Coronary artery (tissue), 2 donors: ENCODE results near the gene ABCB8.
A peak's percentile ranks its signal among the peaks of the same experiment; 100 is the strongest.

ENCODE experiments used
- DNase-seq: peaks from one replicate; pipeline ENCODE4 v3.0.0-alpha.2; 2017; ENCODE audit warnings: low spot score
- H3K27ac ChIP-seq, 2 donors: fragments of 200-600 bp; sonication (generic); one replicate each; pipeline ENCODE4 v1.5.1; 2016 to 2019
- H3K4me3 ChIP-seq: fragments of 200-600 bp; sonication (generic); 2 replicates; pipeline ENCODE4 v1.5.1; 2016; ENCODE audit warnings: mild to moderate bottlenecking, moderate library complexity
- TF ChIP-seq, protein P1 (sequence below): fragments of 200-600 bp; sonication (generic); IDR thresholded peaks from one replicate; pipeline ENCODE4 v1.5.1; 2019; ENCODE audit warnings: antibody characterized with exemption

Gene ABCB8

GRCh38 chr7:150986099-150986512, 42.1 kb upstream of the ABCB8 start:
- no peak for DNase-seq
- TF ChIP-seq, protein P1, sequence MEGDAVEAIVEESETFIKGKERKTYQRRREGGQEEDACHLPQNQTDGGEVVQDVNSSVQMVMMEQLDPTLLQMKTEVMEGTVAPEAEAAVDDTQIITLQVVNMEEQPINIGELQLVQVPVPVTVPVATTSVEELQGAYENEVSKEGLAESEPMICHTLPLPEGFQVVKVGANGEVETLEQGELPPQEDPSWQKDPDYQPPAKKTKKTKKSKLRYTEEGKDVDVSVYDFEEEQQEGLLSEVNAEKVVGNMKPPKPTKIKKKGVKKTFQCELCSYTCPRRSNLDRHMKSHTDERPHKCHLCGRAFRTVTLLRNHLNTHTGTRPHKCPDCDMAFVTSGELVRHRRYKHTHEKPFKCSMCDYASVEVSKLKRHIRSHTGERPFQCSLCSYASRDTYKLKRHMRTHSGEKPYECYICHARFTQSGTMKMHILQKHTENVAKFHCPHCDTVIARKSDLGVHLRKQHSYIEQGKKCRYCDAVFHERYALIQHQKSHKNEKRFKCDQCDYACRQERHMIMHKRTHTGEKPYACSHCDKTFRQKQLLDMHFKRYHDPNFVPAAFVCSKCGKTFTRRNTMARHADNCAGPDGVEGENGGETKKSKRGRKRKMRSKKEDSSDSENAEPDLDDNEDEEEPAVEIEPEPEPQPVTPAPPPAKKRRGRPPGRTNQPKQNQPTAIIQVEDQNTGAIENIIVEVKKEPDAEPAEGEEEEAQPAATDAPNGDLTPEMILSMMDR = no peak
- H3K27ac ChIP-seq = no peak overlapping the region

DNA sequence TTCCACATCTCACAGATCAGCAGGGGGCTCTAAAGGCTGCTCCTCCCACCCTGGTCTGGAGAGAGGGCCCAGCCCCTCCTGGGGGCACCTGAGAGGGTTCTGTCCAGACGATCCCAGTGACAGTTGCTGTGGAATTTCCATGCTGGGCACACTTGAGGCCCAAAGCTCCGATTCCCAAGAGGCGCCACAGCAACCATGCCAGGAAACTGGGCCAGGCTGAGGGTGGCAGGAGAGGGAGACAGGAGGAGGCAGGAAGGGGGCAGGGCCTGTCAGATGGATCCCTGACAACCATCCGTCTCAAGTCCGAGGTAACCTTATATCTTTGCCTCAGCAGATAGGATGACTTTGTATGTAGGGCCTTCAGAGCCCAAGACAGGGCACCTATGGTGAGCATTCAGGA, 41.7 kb upstream of the ABCB8 start:
- no peak overlapping the region for H3K4me3 ChIP-seq
- DNase-seq = no peak
- no peak overlapping the region for H3K27ac ChIP-seq
- TF ChIP-seq, protein P1 = no peak

More at GRCh38 chr7:150986099-150986512, 42.1 kb upstream of the ABCB8 start:
- no peak overlapping the region for H3K4me3 ChIP-seq

DNA sequence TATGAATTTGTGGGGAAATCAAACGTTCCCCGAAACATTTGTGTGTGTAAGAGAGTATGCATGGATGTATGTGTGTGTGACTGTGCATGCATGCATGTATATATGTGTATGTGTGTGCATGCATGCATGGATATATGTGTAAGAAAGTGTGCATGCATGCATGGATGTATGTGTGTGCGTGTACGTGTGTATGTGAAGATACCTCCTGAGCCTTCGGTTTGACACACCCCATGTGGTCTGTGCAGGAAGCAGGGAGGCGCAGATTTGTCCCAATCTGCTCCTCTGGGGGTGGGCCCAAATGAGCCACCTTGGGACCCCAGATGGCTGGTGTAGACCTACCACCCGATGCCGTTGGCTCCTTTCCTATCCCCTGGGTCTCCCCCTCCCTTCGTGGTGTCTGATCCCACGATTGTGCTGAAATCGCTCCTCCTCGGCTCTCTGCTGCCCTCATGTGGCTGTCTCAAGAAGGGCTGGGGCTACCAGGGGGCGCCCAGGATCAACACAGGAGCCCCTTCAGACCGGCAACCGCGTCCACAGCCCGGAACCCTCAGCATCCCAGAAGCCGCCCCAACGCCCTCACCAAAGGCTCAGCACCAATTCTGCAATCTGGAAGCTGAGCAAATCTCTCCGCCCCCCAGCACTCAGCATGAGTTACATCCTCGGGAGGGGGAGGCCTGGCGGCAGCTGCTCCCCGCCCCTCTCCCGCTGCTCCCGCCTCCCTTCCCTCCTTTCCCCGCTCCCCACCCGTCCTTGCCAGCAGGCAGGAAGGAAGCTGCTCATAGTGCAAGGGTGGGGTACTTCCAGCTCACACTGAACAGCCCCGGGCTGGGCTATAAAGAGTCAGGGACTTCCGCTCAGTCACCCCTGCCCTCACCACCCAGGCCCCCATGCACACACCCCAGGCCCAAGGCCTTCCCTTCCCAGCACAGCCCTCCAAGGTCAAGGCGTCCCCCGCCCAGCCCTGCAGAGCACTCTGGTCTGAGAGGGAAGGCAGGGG, 39.7 kb upstream of the ABCB8 start:
- H3K4me3 ChIP-seq = peak overlapping the region; percentile 48
- peak overlapping the region in 1 of 2 donors; percentile 69 for H3K27ac ChIP-seq
- DNase-seq = no peak
- TF ChIP-seq, protein P1 = peak; percentile 32

- DNase-seq = no peak
- Histone ChIP-seq H3K4me3 (peak overlapping the region; percentile 48), H3K27ac (peak overlapping the region in 1 of 2 donors; percentile 69)
- TF ChIP-seq, protein P1 = no peak
These were observed 38.8 kb upstream of the ABCB8 start for GRCh38 chr7:150989456-150989855.

DNA sequence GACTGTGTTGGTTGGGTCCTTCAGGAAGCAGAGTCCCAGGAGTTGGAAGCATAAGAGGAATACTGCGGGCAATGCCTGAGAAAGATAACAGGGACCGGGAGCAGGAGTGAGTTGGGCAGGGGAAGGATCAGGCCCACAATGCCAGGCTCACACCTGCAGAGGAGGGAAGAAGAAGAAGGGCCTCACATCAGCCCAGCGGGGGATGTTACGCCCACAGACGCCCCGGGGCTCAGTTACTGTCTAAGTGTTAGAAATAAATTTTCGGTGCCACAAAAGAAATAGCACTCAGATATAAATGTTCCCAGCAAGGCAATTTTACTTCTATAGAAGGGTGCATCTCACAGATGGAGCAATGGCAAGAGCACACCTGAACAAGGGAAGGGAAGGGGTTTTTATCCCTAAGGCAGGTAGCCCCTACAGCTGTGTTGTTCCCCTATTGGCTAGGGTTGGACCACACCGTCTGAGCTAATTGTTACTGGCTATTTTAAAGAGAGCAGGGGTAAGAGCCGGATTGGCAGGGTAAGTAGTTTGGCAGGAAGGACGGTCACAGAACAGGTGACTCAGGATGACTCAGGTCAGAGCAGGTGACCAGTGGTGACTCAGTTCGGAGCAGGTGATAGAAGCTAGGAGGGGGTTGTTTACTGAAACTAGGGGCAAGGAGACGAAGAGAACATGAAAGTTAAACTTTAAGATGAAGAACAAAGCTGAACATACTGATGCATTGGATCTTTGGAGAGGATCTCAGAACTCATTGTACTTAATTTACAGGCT, 37.6 kb upstream of the ABCB8 start, which contains the start of gene NOS3:
NOS3 (plus strand) TSS at position 602 of the 771 bp plus-strand sequence. CDS start 2,787 bp downstream, outside the sequence.
- TF ChIP-seq, protein P1 = no peak
- Histone ChIP-seq H3K4me3 (no peak within 1 kb of the TSS), H3K27ac (no peak within 1 kb of the TSS)
- no peak for DNase-seq

- DNase-seq = no peak
- TF ChIP-seq, protein P1 = no peak
- H3K27ac ChIP-seq = peak overlapping the region in 1 of 2 donors; percentile 41
- H3K4me3 ChIP-seq = no peak overlapping the region
These were observed 36.1 kb upstream of the ABCB8 start for GRCh38 chr7:150992051-150992640.
